ENCODE measurements around the gene WDR70. TPM values are rescaled to one million over a fixed set of nuclear protein-coding genes. Genes with fewer than 3 reads are reported as not detected.

The WDR70 gene
- total RNA-seq, 2 donors from 2014 or later = 34.2 to 36.1 TPM

GRCh38 chr5:37736397-37736796, 357.3 kb downstream of the WDR70 start:
- WGBS, 2 experiments (ENCODE audit: insufficient coverage in 1 of 2, insufficient read length in 1 of 2) = 100% methylated on average over 1 of the region's 2 CpGs; no CpG with 5 or more reads in 1 of the 2 experiments
- Histone ChIP-seq H3K27ac (ENCODE audit: low read depth, low read length) (no peak overlapping the region), H3K4me1 (ENCODE audit: control insufficient read depth, insufficient read depth, low read length) (no peaks in the 10 kb centered on the region), H3K9me3 (ENCODE audit: control insufficient read depth, low read length) (no peaks in the 10 kb centered on the region), H3K4me3 (ENCODE audit: low read length) (no peak overlapping the region), H3K27me3 (ENCODE audit: control insufficient read depth, insufficient read depth, low read length, poor library complexity, severe bottlenecking) (no peaks in the 10 kb centered on the region), H3K9ac (ENCODE audit: extremely low read depth, low read length, poor library complexity, severe bottlenecking) (no peak overlapping the region), H3K36me3 (ENCODE audit: control insufficient read depth, insufficient read depth, low read length) (no peaks in the 10 kb centered on the region)
- Mint-ChIP-seq H3K36me3 (ENCODE audit: low read depth) (peaks cover 6% of the 10 kb centered on the region), H3K4me3 (no peak overlapping the region), H3K27ac (no peak overlapping the region), H3K27me3 (ENCODE audit: insufficient read depth) (no peaks in the 10 kb centered on the region), H3K4me1 (no peaks in the 10 kb centered on the region), H3K9me3 (no peaks in the 10 kb centered on the region)
- DNase-seq = no peak
- no peak for TF ChIP-seq CTCF (conservative IDR thresholded peaks at IDR 0.05)

GRCh38 chr5:37737326-37738056, 358.4 kb downstream of the WDR70 start:
- Mint-ChIP-seq H3K27ac (no peak overlapping the region), H3K4me3 (no peak overlapping the region), H3K4me1 (no peaks in the 10 kb centered on the region), H3K36me3 (ENCODE audit: low read depth) (peaks cover 10% of the 10 kb centered on the region), H3K27me3 (ENCODE audit: insufficient read depth) (no peaks in the 10 kb centered on the region), H3K9me3 (peaks cover 3% of the 10 kb centered on the region)
- TF ChIP-seq CTCF (conservative IDR thresholded peaks at IDR 0.05) = peak; percentile 11
- Histone ChIP-seq H3K9me3 (ENCODE audit: control insufficient read depth, low read length) (no peaks in the 10 kb centered on the region), H3K27ac (ENCODE audit: low read depth, low read length) (no peak overlapping the region), H3K4me3 (ENCODE audit: low read length) (no peak overlapping the region), H3K4me1 (ENCODE audit: control insufficient read depth, insufficient read depth, low read length) (no peaks in the 10 kb centered on the region), H3K36me3 (ENCODE audit: control insufficient read depth, insufficient read depth, low read length) (no peaks in the 10 kb centered on the region), H3K9ac (ENCODE audit: extremely low read depth, low read length, poor library complexity, severe bottlenecking) (no peak overlapping the region), H3K27me3 (ENCODE audit: control insufficient read depth, insufficient read depth, low read length, poor library complexity, severe bottlenecking) (no peaks in the 10 kb centered on the region)
- WGBS, 2 experiments (ENCODE audit: insufficient coverage in 1 of 2, insufficient read length in 1 of 2) = 89 to 90% methylated on average over 2 to 4 of the region's 4 CpGs
- DNase-seq = no peak

- Mint-ChIP-seq H3K9me3 (peaks cover 3% of the 10 kb centered on the region), H3K4me3 (no peak overlapping the region), H3K27me3 (ENCODE audit: insufficient read depth) (no peaks in the 10 kb centered on the region), H3K4me1 (no peaks in the 10 kb centered on the region), H3K36me3 (ENCODE audit: low read depth) (peaks cover 13% of the 10 kb centered on the region), H3K27ac (no peak overlapping the region)
- no peak overlapping the region for H3K4me3 ChIP-seq (ENCODE audit: low read length)
- no peak for DNase-seq
- H3K27ac ChIP-seq (ENCODE audit: low read depth, low read length) = no peak overlapping the region
- no peak for TF ChIP-seq CTCF (conservative IDR thresholded peaks at IDR 0.05)
- WGBS, 2 experiments (ENCODE audit: insufficient coverage in 1 of 2, insufficient read length in 1 of 2) = 94 to 100% methylated on average over 1 to 4 of the region's 4 CpGs
- no peaks in the 10 kb centered on the region for H3K9me3 ChIP-seq (ENCODE audit: control insufficient read depth, low read length)
- no peak overlapping the region for H3K9ac ChIP-seq (ENCODE audit: extremely low read depth, low read length, poor library complexity, severe bottlenecking)
- H3K4me1 ChIP-seq (ENCODE audit: control insufficient read depth, insufficient read depth, low read length) = no peaks in the 10 kb centered on the region
- no peaks in the 10 kb centered on the region for H3K27me3 ChIP-seq (ENCODE audit: control insufficient read depth, insufficient read depth, low read length, poor library complexity, severe bottlenecking)
- no peaks in the 10 kb centered on the region for H3K36me3 ChIP-seq (ENCODE audit: control insufficient read depth, insufficient read depth, low read length)
Measured at GRCh38 chr5:37738057-37738691, 359.1 kb downstream of the WDR70 start.
